ENCODE data around the gene PCDH19.

PCDH19 gene

GRCh38 chrX:100404851-100405250 is 5.2 kb downstream of the PCDH19 start:
- DNase-seq (ENCODE audit: low read depth) = no peak

DNA sequence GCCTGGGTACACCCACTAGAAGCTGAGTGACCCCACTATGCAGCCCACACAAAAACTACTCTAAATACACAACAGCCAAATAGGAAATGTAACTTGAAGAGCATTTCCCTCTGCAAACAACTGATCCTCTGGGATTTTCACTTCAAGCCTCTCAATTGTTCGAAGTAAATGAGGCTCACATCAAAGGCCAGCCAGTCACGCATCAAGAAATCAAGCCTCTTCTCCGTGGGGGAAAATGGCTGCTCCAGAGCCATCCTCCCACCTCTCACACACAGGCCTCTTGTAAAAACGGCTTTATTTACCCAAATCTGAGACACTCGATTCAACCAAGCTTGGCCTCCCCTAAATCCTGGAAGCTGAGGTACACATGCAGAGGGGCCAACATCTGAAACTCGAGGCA is 14.3 kb downstream of the PCDH19 start:
- no peak for DNase-seq (ENCODE audit: low read depth)

GRCh38 chrX:100381619-100382018 is 28.5 kb downstream of the PCDH19 start:
- no peak for DNase-seq (ENCODE audit: low read depth)

- peak; percentile 17 for DNase-seq (ENCODE audit: low read depth)
Observed at GRCh38 chrX:100379388-100379986, 30.6 kb downstream of the PCDH19 start.

DNA sequence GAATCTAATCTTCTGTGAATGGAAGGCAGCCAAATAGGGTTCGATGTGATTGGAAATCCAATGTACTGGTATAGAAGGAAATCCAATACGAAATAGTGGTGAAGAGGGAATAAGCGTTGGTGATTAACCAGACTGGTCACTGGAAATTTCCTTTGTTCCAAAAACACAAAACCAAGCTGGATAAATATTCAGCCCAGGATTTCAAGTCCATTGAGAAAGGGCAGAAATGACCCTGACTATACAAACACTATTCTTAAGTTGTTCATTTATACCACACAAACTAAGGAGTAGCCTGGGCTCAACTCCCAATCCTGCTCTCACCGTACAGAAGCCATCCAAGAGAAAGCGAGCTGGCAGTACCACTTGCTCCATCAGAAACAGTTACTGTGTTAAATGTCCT is 32.2 kb downstream of the PCDH19 start:
- DNase-seq (ENCODE audit: low read depth) = no peak

DNA sequence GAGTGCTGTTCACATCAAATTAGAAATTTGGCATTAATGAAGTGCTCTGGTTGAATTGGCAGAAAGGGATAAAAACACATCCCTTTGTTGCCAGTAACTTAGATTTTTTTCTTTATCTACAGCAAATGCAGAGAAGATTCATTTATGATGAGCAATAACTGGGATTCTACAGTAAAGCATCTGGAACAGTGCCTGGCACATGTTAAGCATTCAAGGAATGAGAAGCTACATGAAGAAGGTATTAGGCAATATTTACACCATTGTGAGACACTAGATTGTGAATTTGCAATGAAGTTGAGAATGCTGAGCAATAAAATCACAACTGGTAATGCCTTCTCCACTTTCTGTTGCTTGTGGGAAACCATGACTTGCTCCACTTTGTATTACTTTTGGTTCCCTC is 33.5 kb downstream of the PCDH19 start:
- DNase-seq (ENCODE audit: low read depth) = no peak

DNA sequence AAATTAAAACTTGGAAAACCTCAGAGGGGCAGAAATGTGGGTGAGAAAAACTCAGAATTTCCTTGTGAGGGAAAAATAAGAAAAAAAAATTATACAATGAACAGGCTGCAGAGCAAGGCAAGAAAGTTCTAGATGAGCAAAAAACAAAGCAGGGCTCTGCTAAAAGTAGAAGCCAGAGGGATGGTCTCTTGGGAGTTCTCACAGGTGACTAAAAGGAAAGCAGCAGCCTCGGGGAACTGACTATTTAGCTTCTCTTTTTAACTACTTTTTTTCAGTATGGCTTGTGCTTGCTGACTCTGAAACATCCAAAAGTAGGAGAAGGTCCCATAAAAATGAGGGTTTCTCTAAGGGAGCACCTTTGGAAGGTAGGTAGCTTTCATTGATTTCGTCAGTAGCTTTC is 36.4 kb downstream of the PCDH19 start:
- no peak for DNase-seq (ENCODE audit: low read depth)

- DNase-seq (ENCODE audit: low read depth) = peak; percentile 0
Observed at GRCh38 chrX:100368167-100368566, 41.9 kb downstream of the PCDH19 start.

GRCh38 chrX:100363896-100364295 is 46.2 kb downstream of the PCDH19 start:
- DNase-seq (ENCODE audit: low read depth) = no peak

GRCh38 chrX:100358766-100359165 is 51.3 kb downstream of the PCDH19 start:
- DNase-seq (ENCODE audit: low read depth) = no peak

- DNase-seq (ENCODE audit: low read depth) = no peak
Observed at GRCh38 chrX:100356351-100356896, 53.6 kb downstream of the PCDH19 start.

- DNase-seq (ENCODE audit: low read depth) = no peak
Observed at GRCh38 chrX:100355680-100356079, 54.4 kb downstream of the PCDH19 start.

GRCh38 chrX:100353326-100353725 is 56.7 kb downstream of the PCDH19 start:
- no peak for DNase-seq (ENCODE audit: low read depth)

GRCh38 chrX:100350704-100351489 is 59.2 kb downstream of the PCDH19 start:
- DNase-seq (ENCODE audit: low read depth) = no peak

DNA sequence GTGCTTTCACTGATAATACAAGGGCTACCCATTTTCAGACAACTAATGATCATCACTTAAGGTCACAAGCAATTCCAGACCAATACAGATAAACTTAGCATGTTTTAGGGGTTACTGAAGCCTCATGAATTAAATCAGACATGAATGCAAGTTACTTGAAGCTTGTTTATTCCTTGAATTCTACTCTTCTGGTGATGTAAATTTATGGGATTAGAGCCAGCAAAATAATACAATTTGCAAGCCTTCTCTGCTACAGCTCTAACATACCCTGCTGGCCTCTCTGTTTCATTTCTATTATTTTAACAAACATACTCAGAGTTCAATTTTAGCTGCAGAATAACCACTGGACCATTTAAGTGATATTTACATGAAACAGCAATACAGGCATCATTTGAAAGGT is 60.7 kb downstream of the PCDH19 start:
- no peak for DNase-seq (ENCODE audit: low read depth)

DNA sequence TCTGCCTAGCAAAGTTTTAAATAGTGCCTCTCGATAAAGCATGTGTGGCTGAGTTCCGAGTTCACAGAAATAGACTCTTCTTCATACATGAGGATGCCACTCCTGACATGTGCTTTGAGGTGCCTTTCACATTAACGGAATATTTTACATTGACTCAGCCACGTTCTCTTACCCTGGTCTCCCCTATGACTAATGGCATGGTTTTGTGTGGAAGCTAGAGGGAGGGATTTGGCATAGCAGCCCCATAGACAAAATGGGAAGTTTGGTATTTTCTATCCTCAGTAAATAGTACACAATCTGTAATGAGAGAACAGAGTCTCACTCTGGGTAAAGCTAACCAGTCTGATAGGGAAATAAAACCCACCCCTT is 68.9 kb downstream of the PCDH19 start:
- DNase-seq (ENCODE audit: low read depth) = no peak

DNA sequence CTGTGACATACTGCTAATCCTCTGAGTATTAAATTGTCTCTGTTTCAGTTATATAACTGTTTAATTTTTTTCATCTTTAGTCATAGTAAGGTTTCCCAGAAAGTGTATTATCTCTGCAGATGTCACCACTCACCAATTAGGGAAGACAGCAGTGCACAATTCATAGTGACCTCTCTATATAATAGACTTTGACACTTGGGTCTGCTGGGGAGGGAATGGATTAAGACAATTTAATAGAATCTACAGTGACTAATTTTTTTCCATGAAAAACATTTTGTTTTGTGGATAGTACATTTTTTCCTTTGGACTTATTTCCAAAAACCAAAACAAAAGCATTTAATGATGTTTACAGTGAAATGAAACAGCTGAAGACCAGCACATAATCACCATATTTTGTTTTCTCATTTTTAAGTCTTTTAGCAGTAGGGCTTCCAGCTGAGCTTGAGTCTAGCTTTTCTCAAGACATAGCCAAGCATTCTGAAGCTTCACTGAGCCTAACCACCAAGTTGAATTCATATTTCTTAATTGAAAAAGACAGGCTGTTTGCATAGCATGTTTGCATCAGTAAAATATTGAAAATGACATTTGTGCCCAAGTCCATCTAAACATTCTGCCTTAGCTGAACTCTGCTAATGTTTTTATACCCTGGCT is 69.5 kb downstream of the PCDH19 start:
- no peak for DNase-seq (ENCODE audit: low read depth)

DNA sequence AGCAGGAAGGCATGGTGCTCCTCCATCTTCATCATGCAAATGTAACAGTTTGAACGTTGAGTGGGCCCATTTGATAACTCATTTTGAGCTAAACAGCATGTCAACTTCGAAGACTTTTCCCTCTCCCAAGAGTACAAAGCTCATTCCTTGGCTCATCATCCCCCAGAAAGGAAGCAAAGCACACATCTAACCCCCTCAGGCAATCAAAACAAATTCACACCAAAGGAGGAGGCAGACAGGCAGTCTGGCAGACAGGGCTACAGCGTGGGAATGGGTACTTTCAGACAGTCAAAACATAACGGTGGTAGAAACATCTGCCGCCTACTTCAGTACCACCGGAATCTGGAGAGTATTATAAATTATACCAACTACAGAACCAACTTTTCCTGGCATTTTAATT is 81.7 kb downstream of the PCDH19 start:
- no peak for DNase-seq (ENCODE audit: low read depth)

DNA sequence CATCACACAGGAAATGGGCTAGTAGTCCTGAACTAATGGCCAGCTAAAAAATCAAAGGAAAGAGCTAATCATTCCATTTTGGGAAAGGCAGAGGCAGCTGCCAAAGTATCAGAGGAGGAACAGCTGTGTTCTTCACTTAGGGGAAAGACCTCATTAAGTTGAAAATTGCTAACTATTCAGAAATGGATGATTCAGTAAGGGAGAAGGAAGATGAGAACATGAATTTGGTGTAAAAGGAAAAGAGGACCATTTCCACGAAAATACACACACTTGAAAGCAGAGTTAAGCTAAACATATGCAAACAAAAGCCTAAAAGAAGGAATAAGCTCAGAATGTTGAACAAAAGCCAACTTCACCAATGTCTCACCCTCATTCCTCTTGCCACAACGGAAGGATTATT is 90.4 kb downstream of the PCDH19 start:
- no peak for DNase-seq (ENCODE audit: low read depth)

DNA sequence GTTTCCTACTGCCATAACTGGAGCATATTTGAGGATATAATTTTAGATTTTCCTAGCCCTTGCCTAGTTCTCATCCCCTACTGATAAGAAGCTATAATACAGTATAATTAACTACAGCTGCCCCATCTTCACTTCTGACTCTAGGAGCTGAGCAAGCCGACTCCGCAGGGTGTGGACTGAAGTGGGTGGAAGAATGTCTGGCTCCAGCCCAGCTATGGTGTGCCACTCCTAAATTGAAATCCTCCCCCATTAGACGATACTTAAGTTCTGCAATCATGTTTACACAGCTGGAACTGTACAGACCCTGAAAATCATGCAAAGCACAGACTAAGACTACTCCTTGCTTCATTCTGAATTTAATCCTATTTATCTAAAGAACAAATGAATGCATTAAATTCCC is 93.1 kb downstream of the PCDH19 start:
- no peak for DNase-seq (ENCODE audit: low read depth)

GRCh38 chrX:100315566-100315965 is 94.5 kb downstream of the PCDH19 start:
- DNase-seq (ENCODE audit: low read depth) = no peak

- no peak for DNase-seq (ENCODE audit: low read depth)
Observed at GRCh38 chrX:100299559-100299958, 110.5 kb downstream of the PCDH19 start.

GRCh38 chrX:100297728-100298127 is 112.3 kb downstream of the PCDH19 start:
- no peak for DNase-seq (ENCODE audit: low read depth)
